ENCODE results near the gene SP110.

The SP110 gene

GRCh38 chr2:230164139-230164538 lies 55.6 kb downstream of the SP110 start:
- no peak for DNase-seq

GRCh38 chr2:230162981-230163380 lies 56.8 kb downstream of the SP110 start:
- DNase-seq = no peak

- no peak for DNase-seq
These were observed 58.6 kb downstream of the SP110 start for GRCh38 chr2:230161184-230161583.

- DNase-seq = peak; percentile 4
These were observed 59.6 kb downstream of the SP110 start for GRCh38 chr2:230160112-230160660.

GRCh38 chr2:230158468-230158867 lies 61.3 kb downstream of the SP110 start:
- no peak for DNase-seq

GRCh38 chr2:230156782-230157699 lies 62.7 kb downstream of the SP110 start:
- DNase-seq = no peak

- no peak for DNase-seq
These were observed 64.4 kb downstream of the SP110 start for GRCh38 chr2:230155359-230155758.

GRCh38 chr2:230153390-230153976 lies 66.3 kb downstream of the SP110 start:
- no peak for DNase-seq

GRCh38 chr2:230152334-230152733 lies 67.5 kb downstream of the SP110 start:
- DNase-seq = no peak

GRCh38 chr2:230144355-230144754 lies 75.4 kb downstream of the SP110 start:
- no peak for DNase-seq

GRCh38 chr2:230140667-230141066 lies 79.1 kb downstream of the SP110 start:
- no peak for DNase-seq

GRCh38 chr2:230137902-230138539 lies 81.8 kb downstream of the SP110 start:
- DNase-seq = peak; percentile 64

GRCh38 chr2:230135130-230135525 lies 84.7 kb downstream of the SP110 start:
- DNase-seq = no peak

GRCh38 chr2:230134496-230135129 lies 85.2 kb downstream of the SP110 start:
- no peak for DNase-seq

GRCh38 chr2:230131366-230131765 lies 88.4 kb downstream of the SP110 start:
- no peak for DNase-seq

- no peak for DNase-seq
These were observed 89.0 kb downstream of the SP110 start for GRCh38 chr2:230130668-230131364.

- no peak for DNase-seq
These were observed 90.4 kb downstream of the SP110 start for GRCh38 chr2:230129343-230129742.

GRCh38 chr2:230128623-230129342 lies 91.0 kb downstream of the SP110 start:
- DNase-seq = no peak

- no peak for DNase-seq
These were observed 92.6 kb downstream of the SP110 start for GRCh38 chr2:230127195-230127594.

GRCh38 chr2:230124757-230125431 lies 94.9 kb downstream of the SP110 start:
- DNase-seq = no peak

GRCh38 chr2:230124235-230124634 lies 95.5 kb downstream of the SP110 start:
- no peak for DNase-seq
